AG04450 (cell line): Measurements from ENCODE around the gene CDH22. TPM values are rescaled to one million over a fixed set of nuclear protein-coding genes. Genes with fewer than 3 reads are reported as not detected.

Source experiments
- CTCF ChIA-PET: fragments of 300-600, 350-600 bp; formaldehyde crosslinking; extraction: SDS; loops from one replicate; lab custom pipeline; 2022; ENCODE audit warnings: antibody characterized with exemption, inconsistent platforms; lab: Charles Lee
- POLR2A ChIA-PET: fragments of 350-600 bp; formaldehyde crosslinking; extraction: SDS; loops from one replicate; lab custom pipeline; 2021; ENCODE audit warnings: antibody characterized with exemption, inconsistent platforms; lab: Yijun Ruan, JAX
- DNase-seq: peaks from one replicate; pipeline ENCODE4 v3.0.0-alpha.2; 2011; ENCODE audit warnings: low read depth, low spot score
- H3K27ac ChIP-seq: one replicate; pipeline ENCODE4 v1.5.1; 2012; ENCODE audit warnings: low read depth, low read length, control low read depth
- H3K27me3 ChIP-seq: one replicate; pipeline ENCODE4 v1.6.0; 2012; ENCODE audit warnings: low read length; ENCODE audit not compliant: control insufficient read depth, insufficient read depth
- H3K4me3 ChIP-seq: 2 replicates; pipeline ENCODE4 v1.5.1; 2011; ENCODE audit warnings: mild to moderate bottlenecking, low read depth, low read length, control low read depth
- H3K9me3 ChIP-seq: 2 replicates; pipeline ENCODE4 v1.5.1; 2012; ENCODE audit warnings: low read length; ENCODE audit not compliant: control insufficient read depth, insufficient read depth
- CTCF ChIP-seq: IDR thresholded peaks from 2 replicates; pipeline ENCODE4 v1.5.1; 2011; ENCODE audit warnings: low read depth, low read length, control low read depth, inconsistent platforms
- polyA plus RNA-seq: library from polyadenylated mRNA; depleted of rRNA; stranded (reverse); fragments of >200 nt; gene quantifications from 2 replicates; pipeline ENCODE4 v1.2.3, GENCODE V29; 2011

Gene CDH22
- polyA plus RNA-seq, 1 experiment, result not detected

- ChIA-PET CTCF (no interaction called here), POLR2A (no interaction called here)
- TF ChIP-seq CTCF, result no peak
- Histone ChIP-seq H3K27me3 (peaks cover 41% of the 10 kb centered on the region), H3K4me3 (no peak overlapping the region), H3K27ac (no peak overlapping the region), H3K9me3 (no peaks in the 10 kb centered on the region)
- DNase-seq, result no peak
Measured at GRCh38 chr20:46157625-46158024, 150.7 kb downstream of the CDH22 start.

GRCh38 chr20:46157076-46157592, 151.2 kb downstream of the CDH22 start:
- peaks cover 41% of the 10 kb centered on the region for H3K27me3 ChIP-seq
- ChIA-PET POLR2A (no interaction called here), CTCF (no interaction called here)
- no peak for TF ChIP-seq CTCF
- no peaks in the 10 kb centered on the region for H3K9me3 ChIP-seq
- no peak overlapping the region for H3K4me3 ChIP-seq
- no peak overlapping the region for H3K27ac ChIP-seq
- no peak for DNase-seq

- TF ChIP-seq CTCF, result no peak
- Histone ChIP-seq H3K27ac (no peak overlapping the region), H3K4me3 (no peak overlapping the region), H3K27me3 (peaks cover 39% of the 10 kb centered on the region), H3K9me3 (no peaks in the 10 kb centered on the region)
- POLR2A ChIA-PET, result no interaction called here
- DNase-seq, result no peak
- CTCF ChIA-PET, result no interaction called here
Measured at GRCh38 chr20:46156065-46156464, 152.2 kb downstream of the CDH22 start.

GRCh38 chr20:46154796-46155195, 153.5 kb downstream of the CDH22 start:
- TF ChIP-seq CTCF, result no peak
- ChIA-PET CTCF (no interaction called here), POLR2A (no interaction called here)
- no peak for DNase-seq
- Histone ChIP-seq H3K4me3 (no peak overlapping the region), H3K9me3 (no peaks in the 10 kb centered on the region), H3K27me3 (peaks cover 36% of the 10 kb centered on the region), H3K27ac (no peak overlapping the region)

GRCh38 chr20:46154305-46154704, 154.0 kb downstream of the CDH22 start:
- no peak overlapping the region for H3K4me3 ChIP-seq
- H3K27ac ChIP-seq, result no peak overlapping the region
- ChIA-PET CTCF (no interaction called here), POLR2A (no interaction called here)
- DNase-seq, result no peak
- TF ChIP-seq CTCF, result no peak
- peaks cover 36% of the 10 kb centered on the region for H3K27me3 ChIP-seq
- H3K9me3 ChIP-seq, result no peaks in the 10 kb centered on the region
